GM20431 (cell line): Measurements from ENCODE around the gene TJP3.
"Not testable (repeated sequence)": the region's sequence is repeated elsewhere in the genome, so short reads cannot be mapped to it uniquely, and the experiment has no call there.

Experiments
- in situ Hi-C: fragments of 300-500 bp; cut with MseI, MboI; formaldehyde crosslinking; loops from one replicate; pipeline ENCODE4 v1.15.0; 2020; ENCODE audit warnings: low sequenced_read_pairs; ENCODE audit not compliant: unreplicated experiment

The TJP3 gene

GRCh38 chr19:3733549-3734309 lies 25.5 kb downstream of the TJP3 start:
- in situ Hi-C loops, result no loop called here

- in situ Hi-C loops, result no loop called here
Observed at GRCh38 chr19:3734310-3734600, 26.1 kb downstream of the TJP3 start.

- in situ Hi-C loops, result no loop called here
Observed at GRCh38 chr19:3736106-3736724, 28.0 kb downstream of the TJP3 start.

- in situ Hi-C loops, result no loop called here
Observed at GRCh38 chr19:3737487-3738205, 29.5 kb downstream of the TJP3 start.

- in situ Hi-C loops, result no loop called here
Observed at GRCh38 chr19:3738477-3739220, 30.5 kb downstream of the TJP3 start.

GRCh38 chr19:3740431-3740830 lies 32.2 kb downstream of the TJP3 start:
- in situ Hi-C loops, result no loop called here

- in situ Hi-C loops, result no loop called here
Observed at GRCh38 chr19:3743486-3743885, 35.3 kb downstream of the TJP3 start.

GRCh38 chr19:3745363-3746045 lies 37.3 kb downstream of the TJP3 start:
- in situ Hi-C loops, result no loop called here

GRCh38 chr19:3746371-3747056 lies 38.3 kb downstream of the TJP3 start:
- in situ Hi-C loops, result no loop called here

GRCh38 chr19:3748965-3749364 lies 40.8 kb downstream of the TJP3 start:
- in situ Hi-C loops, result no loop called here

- in situ Hi-C loops, result no loop called here
Observed at GRCh38 chr19:3750211-3750610, 42.0 kb downstream of the TJP3 start.

- in situ Hi-C loops, result no loop called here
Observed at GRCh38 chr19:3751236-3751635, 43.1 kb downstream of the TJP3 start.

GRCh38 chr19:3752492-3752891 lies 44.3 kb downstream of the TJP3 start:
- in situ Hi-C loops, result no loop called here

GRCh38 chr19:3753631-3754410 lies 45.6 kb downstream of the TJP3 start:
- in situ Hi-C loops, result no loop called here

GRCh38 chr19:3757705-3758104 lies 49.5 kb downstream of the TJP3 start:
- in situ Hi-C loops, result not testable (repeated sequence)

- in situ Hi-C loops, result not testable (repeated sequence)
Observed at GRCh38 chr19:3758297-3758696, 50.1 kb downstream of the TJP3 start.

GRCh38 chr19:3759482-3760254 lies 51.5 kb downstream of the TJP3 start:
- in situ Hi-C loops, result no loop called here

- in situ Hi-C loops, result no loop called here
Observed at GRCh38 chr19:3760871-3761361, 52.7 kb downstream of the TJP3 start.
